GM19468 (cell line): Measurements from ENCODE around the gene MGAT4B.
"Not testable (repeated sequence)": the region's sequence is repeated elsewhere in the genome, so short reads cannot be mapped to it uniquely, and the experiment has no call there.

Experiments
- ATAC-seq: cut with Tn5 transposase; IDR thresholded peaks from one replicate; pipeline ENCODE4 v1.9.1; 2021; ENCODE audit warnings: mild to moderate bottlenecking, moderate library complexity, moderate number of reproducible peaks; ENCODE audit not compliant: unreplicated experiment; ENCODE audit errors: extremely low read depth

Gene MGAT4B

GRCh38 chr5:179796877-179797608 is 9.6 kb downstream of the MGAT4B start:
- no peak for ATAC-seq

GRCh38 chr5:179795863-179796833 is 10.5 kb downstream of the MGAT4B start:
- peak; percentile 76 for ATAC-seq

GRCh38 chr5:179795049-179795862 is 11.4 kb downstream of the MGAT4B start:
- no peak for ATAC-seq

GRCh38 chr5:179794575-179794974 is 12.1 kb downstream of the MGAT4B start:
- no peak for ATAC-seq

GRCh38 chr5:179794171-179794570 is 12.5 kb downstream of the MGAT4B start:
- no peak for ATAC-seq

- no peak for ATAC-seq
Measured at GRCh38 chr5:179793468-179794139, 13.1 kb downstream of the MGAT4B start, which contains the start of gene LTC4S. TSS of gene LTC4S (plus strand) at chr5:179793986. CDS start at chr5:179794081, 95 bp downstream.

GRCh38 chr5:179792612-179793467 is 13.8 kb downstream of the MGAT4B start:
- ATAC-seq, result no peak

- no peak for ATAC-seq
Measured at GRCh38 chr5:179791881-179792611, 14.6 kb downstream of the MGAT4B start.

GRCh38 chr5:179789278-179789677 is 17.4 kb downstream of the MGAT4B start:
- ATAC-seq, result not testable (repeated sequence)

GRCh38 chr5:179788193-179788854 is 18.3 kb downstream of the MGAT4B start:
- ATAC-seq, result no peak

- no peak for ATAC-seq
Measured at GRCh38 chr5:179786861-179787260, 19.8 kb downstream of the MGAT4B start.

GRCh38 chr5:179783128-179783527 is 23.5 kb downstream of the MGAT4B start:
- no peak for ATAC-seq

GRCh38 chr5:179781846-179782245 is 24.8 kb downstream of the MGAT4B start:
- no peak for ATAC-seq

GRCh38 chr5:179780362-179780761 is 26.3 kb downstream of the MGAT4B start:
- no peak for ATAC-seq

- ATAC-seq, result no peak
Measured at GRCh38 chr5:179779826-179780225, 26.8 kb downstream of the MGAT4B start.

- no peak for ATAC-seq
Measured at GRCh38 chr5:179778591-179778990, 28.1 kb downstream of the MGAT4B start.

GRCh38 chr5:179777909-179778308 is 28.8 kb downstream of the MGAT4B start:
- ATAC-seq, result no peak

GRCh38 chr5:179777456-179777855 is 29.2 kb downstream of the MGAT4B start:
- no peak for ATAC-seq
